ENCODE data around the gene RAB11FIP2.

GRCh38 chr10:118045837-118046394 lies 825 bp downstream of the RAB11FIP2 start:
- TF ChIP-seq CTCF (IDR thresholded peaks at IDR 0.05) (no peak), POLR2A (IDR thresholded peaks at IDR 0.05) (no peak)
